SK-N-MC (cell line): Measurements from ENCODE around the gene LGALSL.

ENCODE experiments used
- EZH2 ChIP-seq: fragments of 200-600 bp; sonication (generic); IDR thresholded peaks from one replicate; pipeline ENCODE4 v1.6.1; 2017; ENCODE audit warnings: antibody characterized with exemption
- FOXP2 ChIP-seq: optimal IDR thresholded peaks from 2 replicates; pipeline ENCODE3; 2011; ENCODE audit warnings: mild to moderate bottlenecking, moderate library complexity; ENCODE audit not compliant: insufficient read depth; ENCODE audit errors: extremely low read length, control extremely low read depth
- POLR2AphosphoS5 ChIP-seq: IDR thresholded peaks from 2 replicates; pipeline ENCODE4 v1.6.1; 2012; ENCODE audit warnings: mild to moderate bottlenecking, low read depth, low read length, borderline replicate concordance

- TF ChIP-seq POLR2AphosphoS5, result no peak
- TF ChIP-seq EZH2, result no peak
- no peak for TF ChIP-seq FOXP2
Measured at GRCh38 chr2:64451051-64451450, 2.9 kb upstream of the LGALSL start.
